ENCODE data around the gene ELP4. TPM values are rescaled to one million over a fixed set of nuclear protein-coding genes. Genes with fewer than 3 reads are reported as not detected.

ELP4 gene
- total and polyA plus RNA-seq, 2 donors (not counting 1 experiment from before 2014, with no cell fraction given) = 7.1 to 31.3 TPM

- no peaks in the 10 kb centered on the region for H3K27me3 Mint-ChIP-seq
- Histone ChIP-seq H3K9ac (ENCODE audit: low read length) (no peak overlapping the region), H3K79me2 (ENCODE audit: control insufficient read depth, insufficient read depth, low read length) (no peaks in the 10 kb centered on the region), H3K4me2 (replicated peaks; ENCODE audit: low read depth, low read length, poor library complexity, severe bottlenecking) (no peak overlapping the region), H3K36me3 (replicated peaks in 1 of 2; ENCODE audit: control extremely low read depth in 1 of 2, control insufficient read depth in 1 of 2, extremely low read depth in 1 of 2, insufficient read depth in 2 of 2, low read length in 1 of 2) (peaks cover 1 to 6% of the 10 kb centered on the region in 2 experiments), H3K9me3 (ENCODE audit: control extremely low read depth in 1 of 3, control insufficient read depth in 2 of 3, insufficient read depth in 1 of 3, low read length in 2 of 3) (no peaks in the 10 kb centered on the region), H3K27me3 (replicated peaks in 1 of 4; ENCODE audit: control extremely low read depth in 1 of 4, control insufficient read depth in 3 of 4, insufficient read depth in 4 of 4, low read length in 3 of 4) (no peaks in the 10 kb centered on the region), H3K4me3 (ENCODE audit: control extremely low read depth in 1 of 5, extremely low read depth in 1 of 5, insufficient read depth in 1 of 5, low read depth in 2 of 5, low read length in 4 of 5) (no peak overlapping the region), H3K4me1 (ENCODE audit: control insufficient read depth in 2 of 2, insufficient read depth in 2 of 2, low read length in 2 of 2) (no peaks in the 10 kb centered on the region), H2AFZ (ENCODE audit: insufficient read depth, low read depth, low read length, poor library complexity, severe bottlenecking) (no peak overlapping the region), H3K27ac (ENCODE audit: low read length in 2 of 2) (no peak overlapping the region), H4K20me1 (ENCODE audit: control insufficient read depth, insufficient read depth, low read length, poor library complexity, severe bottlenecking) (no peaks in the 10 kb centered on the region)
- POLR2A ChIA-PET = no interaction called here
- no peaks in the 10 kb centered on the region for H3K4me1 Mint-ChIP-seq
- CTCF ChIA-PET = no interaction called here
- no peak overlapping the region for H3K4me3 Mint-ChIP-seq
- H3K27ac Mint-ChIP-seq = no peak overlapping the region
- H3K9me3 Mint-ChIP-seq (ENCODE audit: insufficient read depth) = no peaks in the 10 kb centered on the region
- intact Hi-C loops (cut with micrococcal nuclease) = no loop called here
- WGBS (ENCODE audit: insufficient coverage) = no CpG with 5 or more reads among the region's 1 CpG
- no peak for ATAC-seq (ENCODE audit: low read depth)
- TF ChIP-seq CTCF (IDR thresholded peaks at IDR 0.05) (no peak), EZH2 (IDR thresholded peaks at IDR 0.05; ENCODE audit: borderline replicate concordance, insufficient read depth, low read depth, low read length, poor library complexity, severe bottlenecking) (no peak)
- no peak for DNase-seq
Measured at GRCh38 chr11:31628111-31628510, 118.5 kb downstream of the ELP4 start.

GRCh38 chr11:31636983-31637382 lies 127.4 kb downstream of the ELP4 start:
- no peak overlapping the region for H3K4me3 ChIP-seq (ENCODE audit: control extremely low read depth in 1 of 5, extremely low read depth in 1 of 5, insufficient read depth in 1 of 5, low read depth in 2 of 5, low read length in 4 of 5)
- ChIA-PET CTCF (no interaction called here), POLR2A (no interaction called here)
- TF ChIP-seq CTCF (IDR thresholded peaks at IDR 0.05) = no peak
- no peak for TF ChIP-seq EZH2 (IDR thresholded peaks at IDR 0.05; ENCODE audit: borderline replicate concordance, insufficient read depth, low read depth, low read length, poor library complexity, severe bottlenecking)
- no peak overlapping the region for H2AFZ ChIP-seq (ENCODE audit: insufficient read depth, low read depth, low read length, poor library complexity, severe bottlenecking)
- no peaks in the 10 kb centered on the region for H3K9me3 ChIP-seq (ENCODE audit: control extremely low read depth in 1 of 3, control insufficient read depth in 2 of 3, insufficient read depth in 1 of 3, low read length in 2 of 3)
- Mint-ChIP-seq H3K27me3 (no peaks in the 10 kb centered on the region), H3K9me3 (ENCODE audit: insufficient read depth) (no peaks in the 10 kb centered on the region), H3K27ac (no peak overlapping the region), H3K4me3 (no peak overlapping the region), H3K4me1 (no peaks in the 10 kb centered on the region)
- peaks cover 3% of the 10 kb centered on the region in 2 experiments for H3K36me3 ChIP-seq (replicated peaks in 1 of 2; ENCODE audit: control extremely low read depth in 1 of 2, control insufficient read depth in 1 of 2, extremely low read depth in 1 of 2, insufficient read depth in 2 of 2, low read length in 1 of 2)
- no peak overlapping the region for H3K4me2 ChIP-seq (replicated peaks; ENCODE audit: low read depth, low read length, poor library complexity, severe bottlenecking)
- no CpG with 5 or more reads among the region's 4 CpGs for WGBS (ENCODE audit: insufficient coverage)
- no peak overlapping the region for H3K27ac ChIP-seq (ENCODE audit: low read length in 2 of 2)
- H4K20me1 ChIP-seq (ENCODE audit: control insufficient read depth, insufficient read depth, low read length, poor library complexity, severe bottlenecking) = no peaks in the 10 kb centered on the region
- no peak for DNase-seq
- no peaks in the 10 kb centered on the region for H3K4me1 ChIP-seq (ENCODE audit: control insufficient read depth in 2 of 2, insufficient read depth in 2 of 2, low read length in 2 of 2)
- no peak for ATAC-seq (ENCODE audit: low read depth)
- intact Hi-C loops (cut with micrococcal nuclease) = no loop called here
- no peaks in the 10 kb centered on the region for H3K27me3 ChIP-seq (replicated peaks in 1 of 4; ENCODE audit: control extremely low read depth in 1 of 4, control insufficient read depth in 3 of 4, insufficient read depth in 4 of 4, low read length in 3 of 4)
- no peaks in the 10 kb centered on the region for H3K79me2 ChIP-seq (ENCODE audit: control insufficient read depth, insufficient read depth, low read length)
- no peak overlapping the region for H3K9ac ChIP-seq (ENCODE audit: low read length)

Data from B cell (primary cell).